GM21717 (cell line): ENCODE data around the gene COMMD7.
A peak's percentile ranks its signal among the peaks of the same experiment; 100 is the strongest.

ENCODE experiments used
- ATAC-seq: cut with Tn5 transposase; IDR thresholded peaks from one replicate; pipeline ENCODE4 v1.9.1; 2021; ENCODE audit warnings: mild to moderate bottlenecking, moderate library complexity; ENCODE audit not compliant: unreplicated experiment

The COMMD7 gene

DNA sequence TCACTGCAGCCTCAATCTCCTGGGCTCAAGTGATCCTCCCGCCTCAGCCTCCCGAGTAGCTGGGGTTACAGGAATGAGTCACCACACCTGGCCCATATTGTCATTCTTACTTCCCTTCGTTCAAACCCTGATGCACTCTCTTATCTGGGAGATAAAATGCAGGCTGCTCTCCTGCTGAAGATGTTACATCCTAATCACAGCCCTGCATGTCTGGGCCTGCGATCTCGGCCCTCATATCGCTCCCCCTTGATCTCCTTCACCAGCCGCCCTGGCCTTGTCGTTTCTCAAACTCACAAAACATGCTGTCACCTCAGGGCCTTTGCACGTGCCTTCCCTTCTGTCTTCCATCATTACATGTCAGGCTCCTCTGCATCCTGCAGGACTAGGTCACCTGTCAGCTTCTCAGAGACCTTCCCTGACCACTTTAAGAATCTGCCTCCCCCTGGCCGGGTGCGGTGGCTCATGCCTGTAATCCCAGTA, 60.7 kb downstream of the COMMD7 start:
- ATAC-seq = no peak

DNA sequence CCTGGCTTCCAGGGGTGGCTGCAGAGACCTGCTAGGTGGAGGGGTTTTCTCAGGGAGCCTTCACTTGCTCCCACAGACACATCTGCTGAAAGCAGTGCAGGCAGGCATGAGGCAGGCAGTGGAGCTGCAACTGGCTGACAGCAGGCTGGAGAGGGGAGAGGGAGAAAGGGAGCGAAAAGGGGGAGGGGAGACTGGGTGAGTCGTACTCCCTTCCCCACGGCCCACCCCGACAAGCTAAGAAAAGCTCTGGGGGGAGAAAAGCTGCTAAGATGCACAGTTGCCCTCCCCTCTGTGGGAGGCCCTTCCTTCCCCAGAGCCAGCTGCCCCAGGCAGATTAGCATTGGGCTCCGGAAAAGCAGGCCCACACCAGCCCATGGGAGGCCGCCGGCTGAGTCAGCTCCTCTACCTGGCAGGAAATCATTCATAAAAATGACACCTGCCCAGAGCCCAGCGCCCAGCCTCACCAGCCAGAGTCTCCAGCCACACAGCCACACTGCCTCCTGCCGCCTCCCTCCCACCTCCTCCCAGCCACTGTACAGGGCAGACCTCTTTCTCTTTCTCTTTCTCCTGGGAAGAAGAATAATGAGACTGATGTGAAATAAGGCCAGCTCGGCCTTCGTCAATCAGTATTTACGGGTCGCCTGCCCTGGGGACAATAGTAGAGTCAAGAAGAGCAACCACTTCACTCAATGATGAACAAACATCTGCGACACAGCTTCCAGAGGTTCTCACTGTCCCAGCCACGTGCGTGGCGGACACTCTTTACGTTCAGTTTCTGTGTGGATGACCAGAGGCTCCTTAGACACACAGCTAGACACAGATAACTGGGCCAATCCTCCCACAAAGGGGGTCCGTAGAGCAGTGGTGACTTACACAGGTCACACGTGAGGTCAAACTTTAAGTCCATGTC, 61.8 kb downstream of the COMMD7 start:
- no peak for ATAC-seq

DNA sequence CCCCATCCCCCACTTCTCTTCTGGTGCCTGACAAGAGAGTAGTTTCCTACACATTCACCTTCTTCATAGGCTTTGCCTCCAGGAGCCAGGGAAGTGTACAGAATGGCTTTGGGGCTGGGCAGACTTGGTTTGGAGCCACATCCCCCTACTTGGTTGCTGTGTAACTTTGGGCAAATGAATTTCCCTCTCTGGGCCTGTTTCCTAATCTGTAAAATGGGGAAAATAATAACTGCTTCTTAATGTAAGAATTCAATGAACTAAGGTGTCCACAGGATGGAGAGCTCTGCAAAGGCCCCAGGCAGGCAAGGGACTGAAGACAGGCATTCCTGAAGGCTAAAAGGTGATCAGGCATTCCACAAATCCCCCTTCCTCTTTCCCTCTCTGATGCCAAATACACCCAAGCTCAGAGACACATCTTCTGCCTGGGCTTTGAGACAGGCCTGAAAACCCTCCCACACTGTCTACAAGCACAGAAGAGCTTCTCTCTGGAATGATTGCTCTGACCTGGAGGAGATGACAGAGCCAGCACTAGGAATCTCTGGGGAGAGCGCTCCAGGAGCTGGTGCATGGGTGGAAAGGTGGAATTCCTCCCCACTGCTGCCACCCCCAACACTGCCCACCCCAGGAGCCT, 62.6 kb downstream of the COMMD7 start:
- no peak for ATAC-seq

DNA sequence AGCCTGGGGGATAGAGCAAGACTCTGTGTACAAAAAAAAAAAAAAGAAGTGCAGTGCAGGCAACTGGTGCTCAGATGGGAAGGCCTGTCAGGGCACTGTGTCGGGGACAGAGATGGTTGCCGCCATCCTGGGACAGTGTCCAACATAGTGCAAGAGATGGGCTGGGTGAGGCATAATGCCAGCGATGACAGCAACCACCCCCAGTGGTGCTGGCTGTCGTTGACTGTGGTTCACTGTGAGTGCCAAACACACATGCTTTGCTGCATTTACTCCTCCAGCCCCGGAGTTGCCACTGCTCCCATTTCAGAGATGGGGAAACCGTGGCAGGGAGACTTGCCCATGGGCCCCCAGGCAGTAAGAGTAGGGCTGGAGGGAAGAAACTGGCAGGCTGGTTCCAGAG, 64.3 kb downstream of the COMMD7 start:
- ATAC-seq = no peak

DNA sequence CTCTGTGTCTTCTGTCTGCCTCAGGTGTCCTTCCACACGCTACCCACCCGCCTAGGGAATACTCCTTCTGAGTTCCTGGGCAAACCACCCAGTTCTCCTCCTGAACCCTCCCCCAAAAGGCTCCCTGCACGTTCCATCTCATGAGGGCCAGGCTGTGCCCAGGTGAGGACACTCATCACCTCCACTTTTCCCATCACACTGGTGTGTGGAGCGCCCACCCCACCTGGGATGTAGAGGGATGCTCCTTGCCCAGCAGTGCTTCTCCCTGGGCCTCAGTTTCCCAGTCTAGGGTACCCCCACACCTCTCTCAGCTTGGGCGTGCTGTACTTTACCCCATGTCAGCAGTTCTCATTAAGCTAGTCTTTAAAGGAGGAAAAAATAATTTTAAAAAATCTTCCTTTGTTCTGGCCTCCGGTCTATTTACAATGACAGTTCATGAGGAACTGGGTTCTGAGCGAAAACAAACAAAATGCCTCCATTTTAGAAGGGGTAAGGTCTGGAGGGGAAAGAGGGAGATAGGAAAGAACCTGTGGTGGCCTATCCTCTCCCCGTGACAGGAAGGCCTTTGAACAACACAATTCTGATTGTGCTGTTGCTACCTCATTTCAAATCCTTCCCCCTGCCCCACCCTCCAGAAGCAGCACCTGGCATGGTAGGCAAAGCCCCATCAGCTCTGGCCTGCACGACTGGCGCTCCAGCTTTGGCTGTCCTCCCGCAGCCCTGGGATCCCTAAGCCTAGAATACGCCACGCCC, 67.9 kb downstream of the COMMD7 start:
- ATAC-seq = no peak

DNA sequence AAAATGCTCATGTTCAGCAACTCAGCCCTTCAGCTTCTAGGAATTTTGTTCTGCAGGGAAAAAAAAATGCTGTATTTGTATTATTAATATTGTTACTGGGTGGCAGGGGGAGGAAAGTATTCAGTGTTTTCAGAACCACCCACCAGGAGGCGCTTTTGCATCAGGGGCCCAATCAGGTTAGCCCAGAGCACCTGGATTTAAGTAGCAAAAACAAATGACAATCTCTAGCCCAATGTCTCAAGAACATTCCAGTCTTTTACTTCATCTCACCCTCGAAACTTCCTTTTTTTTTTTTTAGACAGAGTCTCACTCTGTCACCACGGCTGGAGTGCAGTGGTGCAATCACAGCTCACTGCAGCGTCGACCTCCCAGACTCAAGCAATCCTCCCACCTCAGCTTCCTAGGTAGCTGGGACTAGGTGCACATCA, 68.9 kb downstream of the COMMD7 start:
- no peak for ATAC-seq

DNA sequence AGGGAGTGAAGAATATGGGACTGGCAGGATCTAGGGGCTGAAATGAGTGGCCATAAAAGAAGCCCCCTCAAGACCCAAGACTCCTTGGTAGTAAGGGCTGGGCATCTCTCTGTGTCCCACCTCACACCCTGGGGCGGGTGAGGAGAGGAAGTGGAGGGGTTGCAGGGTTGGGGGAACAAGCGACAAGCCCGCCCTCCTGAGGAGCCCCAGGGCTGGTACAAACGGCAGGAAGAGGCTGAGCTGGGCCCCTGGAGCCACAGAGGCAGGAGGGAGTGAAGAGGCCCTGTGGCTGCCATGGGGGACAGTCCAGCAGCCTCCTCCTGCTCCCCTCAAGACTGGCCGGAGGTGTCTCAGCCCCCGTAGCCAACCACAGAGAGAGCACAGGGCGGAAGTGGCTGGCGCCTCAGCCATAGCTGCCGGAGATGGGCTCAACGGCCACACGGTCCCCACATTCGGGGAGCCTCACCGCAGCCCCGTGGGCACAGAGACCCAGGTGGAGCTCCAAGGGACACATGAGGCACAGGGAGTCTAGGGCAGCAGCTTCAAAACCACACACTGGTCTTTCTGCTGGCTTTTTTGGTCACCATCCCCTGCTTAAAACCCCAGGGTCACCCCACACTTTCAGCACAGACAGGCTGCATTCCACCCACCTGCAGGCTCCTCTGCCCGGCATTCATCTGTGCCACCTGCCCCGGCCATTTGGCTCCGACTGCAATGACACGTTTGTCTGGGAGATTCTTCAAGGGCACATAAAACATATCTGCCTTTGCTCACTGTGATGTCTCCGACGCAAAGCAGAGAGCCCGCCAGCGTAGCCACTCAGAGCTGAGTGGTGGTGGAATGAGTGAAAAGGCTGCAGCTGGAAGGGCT, 70.0 kb downstream of the COMMD7 start:
- peak; percentile 56 for ATAC-seq

DNA sequence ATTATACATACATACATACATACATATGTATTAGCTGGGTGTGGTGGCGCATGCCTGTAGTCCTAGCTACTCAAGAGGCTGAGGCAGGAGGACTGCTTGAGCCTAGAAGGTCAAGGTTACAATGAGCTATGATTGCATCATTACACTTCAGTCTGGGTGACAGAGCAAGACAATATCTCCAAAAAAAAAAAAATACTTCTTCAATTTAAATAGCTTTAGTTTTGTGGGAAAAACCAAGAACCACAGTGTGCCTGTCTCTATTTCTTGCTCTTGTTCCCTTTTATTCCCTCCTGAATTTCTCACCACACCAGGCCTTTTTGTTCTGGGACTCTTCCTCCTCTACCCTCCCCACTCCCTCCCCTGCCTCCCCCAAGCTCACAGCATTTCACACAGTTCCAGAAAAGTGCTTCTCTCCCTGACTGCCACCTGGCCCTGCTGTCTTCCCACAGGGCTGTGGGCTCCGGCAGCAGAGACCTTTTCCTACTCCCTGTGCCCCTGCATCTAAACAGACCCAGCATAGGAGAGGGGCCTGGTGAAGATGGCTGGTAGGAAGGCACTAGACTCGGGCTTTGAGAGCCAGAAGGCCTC, 70.8 kb downstream of the COMMD7 start:
- peak; percentile 15 for ATAC-seq

DNA sequence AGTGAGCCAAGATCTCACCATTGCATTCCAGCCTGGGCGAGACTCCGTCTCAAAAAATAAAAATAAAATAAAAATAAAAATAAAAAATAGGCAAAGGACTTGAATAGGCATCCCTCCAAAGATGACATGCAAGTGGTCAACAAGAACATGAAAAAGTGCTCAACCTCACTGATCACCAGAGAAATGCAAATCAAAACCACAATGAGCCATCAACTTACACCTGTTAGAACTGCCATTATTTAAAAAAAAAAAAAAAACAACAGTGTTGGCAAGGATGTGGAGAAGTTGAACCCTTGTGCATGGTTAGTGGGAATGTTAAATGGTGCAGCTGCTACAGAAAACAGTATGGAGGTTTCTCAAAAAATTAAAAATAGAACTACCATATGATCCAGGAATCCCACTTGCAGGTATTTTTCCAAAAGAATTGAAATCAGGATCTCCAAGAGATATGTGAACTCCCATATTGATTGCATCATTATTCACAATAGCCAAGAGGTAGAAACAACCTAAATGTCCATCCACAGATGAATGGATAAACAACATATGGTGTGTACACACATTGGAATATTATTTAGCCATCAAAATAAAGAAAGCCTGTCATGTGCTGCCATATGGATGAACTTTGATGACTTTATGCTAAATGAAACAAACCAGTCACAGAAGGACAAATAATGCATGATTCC, 72.4 kb downstream of the COMMD7 start:
- ATAC-seq = peak; percentile 40

DNA sequence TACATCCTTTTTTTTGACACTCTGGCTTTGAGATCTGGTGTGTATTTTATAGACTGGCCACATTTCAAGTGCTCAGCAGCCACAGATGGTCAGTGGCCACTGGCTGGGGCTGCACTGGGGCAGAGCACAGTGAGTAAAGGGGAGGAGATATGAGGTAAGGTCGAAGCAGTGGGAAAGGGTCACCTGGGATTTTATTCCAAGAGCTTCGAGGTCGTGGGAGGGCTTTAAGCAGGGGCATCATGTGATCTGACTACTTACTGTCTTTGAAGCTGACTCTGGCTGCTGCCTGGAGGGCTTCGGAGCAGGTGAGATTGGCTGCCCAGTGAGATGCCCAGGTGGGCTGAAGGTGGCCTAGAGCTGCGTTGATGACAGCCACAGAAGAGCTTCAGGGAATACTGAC, 76.2 kb downstream of the COMMD7 start:
- no peak for ATAC-seq

DNA sequence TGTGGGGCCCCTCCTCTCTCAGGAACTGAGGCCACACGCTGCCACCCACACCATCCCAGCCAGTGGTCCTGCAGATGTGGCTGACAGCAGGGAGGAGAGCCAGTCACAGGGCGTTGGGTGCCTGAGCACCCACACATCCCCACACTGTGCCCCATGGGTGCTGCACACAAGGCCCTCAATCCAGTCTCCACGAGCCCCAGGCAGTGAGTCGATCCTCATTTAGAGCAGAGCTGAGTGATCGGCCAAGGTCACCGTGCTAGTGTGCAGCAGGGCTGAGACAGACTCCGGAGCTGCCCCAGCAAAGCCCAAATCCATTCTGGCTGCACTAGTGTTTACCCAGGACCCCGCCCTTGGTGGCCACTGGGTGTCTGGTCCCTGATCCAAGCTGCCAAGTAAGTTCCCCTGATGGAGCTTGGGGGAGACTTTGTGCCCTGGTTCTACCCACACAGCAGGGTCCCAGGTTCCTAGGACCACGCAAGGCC, 78.5 kb downstream of the COMMD7 start:
- no peak for ATAC-seq

DNA sequence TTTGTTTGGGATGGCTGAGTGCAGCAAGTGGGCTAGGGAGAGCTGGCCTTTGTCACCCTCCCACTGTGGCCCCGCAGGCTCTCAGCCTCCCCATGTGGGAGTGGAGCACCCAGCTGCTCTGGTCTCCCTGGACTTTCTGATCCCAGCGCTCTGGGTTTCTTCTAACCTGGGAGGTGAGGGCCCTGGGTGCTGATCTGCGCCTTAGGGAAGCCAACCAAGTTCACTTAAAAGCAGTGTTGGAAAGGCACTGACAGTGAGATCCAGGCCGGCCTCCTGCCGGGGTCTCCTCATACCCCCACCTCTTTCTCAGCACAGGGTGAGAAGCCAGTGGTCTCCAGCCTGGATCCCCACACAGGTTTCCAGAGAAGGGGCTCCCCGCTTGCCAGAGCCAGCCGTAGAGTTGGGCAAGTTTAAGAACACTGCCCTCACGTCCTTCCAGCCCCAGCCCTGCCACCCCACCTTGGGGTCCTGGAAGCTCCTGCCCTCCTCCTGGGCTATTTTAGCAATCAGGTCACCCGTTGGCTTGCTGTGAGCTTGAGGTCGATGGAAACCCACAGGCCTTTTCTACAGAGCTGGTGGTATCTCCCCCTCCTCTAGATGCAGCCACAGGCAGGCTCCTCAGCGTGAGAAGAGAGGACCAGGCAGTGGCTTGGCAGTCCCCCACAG, 79.1 kb downstream of the COMMD7 start:
- ATAC-seq = no peak

DNA sequence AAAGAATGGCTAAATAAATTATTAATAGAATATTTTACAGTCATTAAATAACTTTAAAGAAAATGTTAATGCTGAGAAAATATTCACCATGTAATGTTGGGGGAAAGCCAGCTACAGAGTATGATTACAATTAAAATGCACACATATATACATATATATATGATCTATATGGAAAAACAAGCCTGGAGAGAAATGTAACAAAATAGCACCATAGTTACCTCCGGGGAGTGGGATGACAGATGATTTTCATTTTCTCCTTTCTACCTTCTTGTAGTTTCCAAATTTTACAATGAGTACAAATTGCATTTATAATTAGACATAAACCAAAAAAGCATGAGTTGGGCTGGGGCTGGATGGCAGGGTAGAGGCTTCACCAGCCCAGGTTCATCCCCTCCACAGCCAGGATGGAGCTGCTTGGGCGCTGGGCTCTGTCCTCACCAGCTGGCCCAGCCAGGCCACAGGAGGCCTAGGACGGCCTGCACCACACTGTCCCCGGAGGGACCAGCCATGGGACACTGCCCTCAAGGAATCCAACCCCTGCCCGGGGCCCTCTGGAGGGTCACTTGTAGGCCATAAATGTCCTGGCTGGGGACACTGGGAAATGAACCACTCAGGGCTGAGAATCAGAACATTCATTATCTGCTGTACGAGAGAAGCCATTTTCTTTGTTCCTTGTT, 79.8 kb downstream of the COMMD7 start:
- ATAC-seq = no peak

DNA sequence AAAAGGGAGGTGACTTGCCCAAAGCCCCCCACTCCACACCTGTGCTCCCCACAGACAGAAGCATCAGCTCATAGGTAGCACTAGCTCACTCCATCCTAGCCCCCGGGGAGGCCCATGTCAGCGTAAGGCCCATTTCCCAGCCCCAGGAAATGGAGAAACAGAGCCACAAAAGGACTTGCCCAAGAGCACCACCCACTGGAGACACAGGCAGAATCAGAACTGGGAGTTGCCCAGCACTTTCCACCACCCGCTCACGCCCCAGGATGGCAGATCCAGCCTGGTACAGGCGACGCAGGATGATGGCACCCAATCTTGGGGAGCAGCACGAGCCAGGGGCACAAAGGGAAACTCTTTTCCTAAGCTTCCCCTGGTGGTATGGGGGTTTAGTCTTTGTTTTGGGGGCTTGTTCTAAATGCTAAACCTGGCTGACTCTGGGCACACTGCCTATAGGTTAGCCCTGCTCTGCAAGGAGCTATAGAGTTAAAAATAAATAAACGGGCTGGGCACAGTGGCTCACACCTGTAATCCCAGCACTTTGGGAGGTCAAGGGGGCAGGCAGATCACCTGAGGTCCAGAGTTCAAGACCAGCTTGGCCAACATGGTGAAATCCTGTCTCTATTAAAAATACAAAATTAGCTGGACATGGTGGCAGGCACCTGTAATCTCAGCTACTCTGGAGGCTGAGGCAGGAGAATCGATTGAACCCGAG, 81.3 kb downstream of the COMMD7 start:
- no peak for ATAC-seq

DNA sequence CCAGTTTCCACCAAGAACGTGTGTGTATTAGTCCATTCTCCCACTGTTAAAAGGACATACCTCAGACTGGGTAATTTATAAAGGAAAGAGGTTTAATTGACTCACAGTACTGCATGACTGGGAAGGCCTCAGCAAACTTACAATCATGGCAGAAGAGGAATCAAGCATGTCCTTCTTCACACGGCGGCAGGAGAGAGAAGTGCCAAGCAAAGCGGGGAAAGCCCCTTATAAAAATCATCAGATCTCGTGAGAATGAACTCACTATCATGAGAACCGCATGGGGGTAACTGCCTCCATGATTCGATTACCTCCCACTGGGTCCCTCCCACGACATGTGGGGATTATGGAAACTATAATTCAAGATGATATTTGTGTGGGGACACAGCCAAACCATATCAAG, 82.6 kb downstream of the COMMD7 start:
- ATAC-seq = no peak

DNA sequence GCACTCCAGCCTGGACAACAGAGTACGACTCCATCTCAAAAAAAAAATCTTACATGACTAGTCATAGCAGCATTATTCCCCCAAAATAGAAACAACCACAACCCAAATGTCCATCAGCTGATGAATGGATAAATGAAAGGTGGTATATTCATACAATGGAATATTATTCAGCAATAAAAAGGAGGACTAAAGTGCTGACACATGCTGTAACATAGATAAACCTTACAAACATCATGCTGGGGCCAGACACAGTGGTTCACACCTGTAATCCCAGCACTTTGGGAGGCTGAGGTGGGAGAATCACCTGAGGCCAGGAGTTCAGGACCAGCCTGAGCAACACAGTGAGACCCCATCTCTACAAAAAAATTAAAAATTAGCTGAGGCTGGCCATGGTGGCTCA, 86.4 kb downstream of the COMMD7 start:
- no peak for ATAC-seq

DNA sequence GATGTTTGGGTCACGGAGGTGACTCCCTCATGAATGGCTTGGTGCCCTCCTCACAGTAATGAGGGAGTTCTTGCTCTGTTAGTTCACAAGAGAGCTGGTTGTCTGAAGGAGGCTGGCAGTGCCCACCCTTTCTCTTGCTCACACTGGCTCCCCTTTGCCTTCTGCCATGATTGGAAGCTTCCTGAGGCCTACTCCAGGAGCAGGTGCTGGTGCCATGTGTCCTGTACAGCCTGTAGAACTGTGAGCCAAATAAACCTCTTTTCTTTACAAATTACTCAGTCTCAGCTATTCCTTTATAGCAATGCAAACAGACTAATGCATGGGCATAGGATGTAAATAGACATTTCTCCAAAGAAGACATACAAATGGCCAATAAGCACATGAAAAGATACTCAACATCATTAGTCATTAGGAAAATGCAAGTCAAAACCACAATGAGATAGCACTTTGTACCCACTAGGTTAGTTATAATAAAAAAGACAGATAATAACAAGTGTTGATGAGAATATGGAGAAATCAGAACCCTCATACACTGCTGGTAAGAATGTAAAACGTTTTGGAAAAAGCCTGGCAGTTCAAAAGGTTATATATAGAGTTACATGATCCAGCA, 87.3 kb downstream of the COMMD7 start:
- no peak for ATAC-seq
